ENCODE results near the gene OR10A6. TPM values are rescaled to one million over a fixed set of nuclear protein-coding genes. Genes with fewer than 3 reads are reported as not detected.

OR10A6 gene
- total and polyA plus RNA-seq, 10 donors, result not detected

GRCh38 chr11:7898666-7899283 is 32.3 kb downstream of the OR10A6 start:
- 76 to 84% (median 82%) methylated on average over 5 of the region's 5 CpGs for WGBS, 5 donors
- no peak for DNase-seq
- intact Hi-C loops (cut with DNase I; ENCODE audit: low total_unique reads), result no loop called here

GRCh38 chr11:7896009-7896785 is 34.9 kb downstream of the OR10A6 start:
- 70 to 80% (median 74%) methylated on average over 1 of the region's 1 CpG for WGBS, 5 donors
- Histone ChIP-seq H3K36me3 (no peaks in the 10 kb centered on the region), H3K4me1 (peaks cover 0 to 11% (median 6%) of the 10 kb centered on the region in 6 donors), H3K9me3 (peaks cover 0 to 7% (median 0%) of the 10 kb centered on the region in 8 donors), H3K27ac (no peak overlapping the region), H3K27me3 (replicated peaks in 1 of 7) (no peaks in the 10 kb centered on the region), H3K4me3 (no peak overlapping the region)
- TF ChIP-seq CTCF (IDR thresholded peaks at IDR 0.05 in 8 of 11, conservative IDR thresholded peaks at IDR 0.05 in 3 of 11), result no peak
- TF ChIP-seq POLR2AphosphoS5 (IDR thresholded peaks at IDR 0.05), result no peak
- no peak for TF ChIP-seq POLR2A (IDR thresholded peaks at IDR 0.05)
- intact Hi-C loops (cut with DNase I; ENCODE audit: low total_unique reads), result no loop called here
- DNase-seq, result no peak

More at GRCh38 chr11:7898666-7899283, 32.3 kb downstream of the OR10A6 start:
- Histone ChIP-seq H3K4me1 (no peaks in the 10 kb centered on the region), H3K36me3 (no peaks in the 10 kb centered on the region), H3K27ac (no peak overlapping the region), H3K4me3 (no peak overlapping the region), H3K27me3 (replicated peaks in 1 of 7) (no peaks in the 10 kb centered on the region), H3K9me3 (peaks cover 0 to 7% (median 0%) of the 10 kb centered on the region in 8 donors)
- TF ChIP-seq POLR2AphosphoS5 (IDR thresholded peaks at IDR 0.05) (no peak), CTCF (IDR thresholded peaks at IDR 0.05 in 8 of 11, conservative IDR thresholded peaks at IDR 0.05 in 3 of 11) (no peak), POLR2A (IDR thresholded peaks at IDR 0.05) (no peak)

GRCh38 chr11:7894251-7894650 is 36.8 kb downstream of the OR10A6 start:
- no peak for TF ChIP-seq POLR2A (IDR thresholded peaks at IDR 0.05)
- TF ChIP-seq CTCF (IDR thresholded peaks at IDR 0.05 in 8 of 11, conservative IDR thresholded peaks at IDR 0.05 in 3 of 11), result no peak
- no peak for TF ChIP-seq POLR2AphosphoS5 (IDR thresholded peaks at IDR 0.05)
- no peak for DNase-seq
- intact Hi-C loops (cut with DNase I; ENCODE audit: low total_unique reads), result loop anchor here (5.0 kb wide), 1 partner anchor 93 kb away; the partner anchor contains the start of gene EIF3F
- H3K9me3 ChIP-seq, result peaks cover 0 to 7% (median 0%) of the 10 kb centered on the region in 8 donors
- 67 to 82% (median 79%) methylated on average over 3 of the region's 3 CpGs for WGBS, 5 donors
- H3K36me3 ChIP-seq, result no peaks in the 10 kb centered on the region
- H3K27me3 ChIP-seq (replicated peaks in 1 of 7), result no peaks in the 10 kb centered on the region
- H3K4me1 ChIP-seq, result peaks cover 0 to 11% (median 6%) of the 10 kb centered on the region in 6 donors
- no peak overlapping the region for H3K4me3 ChIP-seq
- no peak overlapping the region for H3K27ac ChIP-seq

- DNase-seq, result no peak
- intact Hi-C loops (cut with DNase I; ENCODE audit: low total_unique reads), result loop anchor here (5.0 kb wide), 1 partner anchor 94 kb away; the partner anchor contains the start of gene EIF3F
- Histone ChIP-seq H3K4me3 (no peak overlapping the region), H3K27me3 (replicated peaks in 1 of 7) (no peaks in the 10 kb centered on the region), H3K9me3 (peaks cover 0 to 6% (median 0%) of the 10 kb centered on the region in 8 donors), H3K27ac (no peak overlapping the region), H3K36me3 (no peaks in the 10 kb centered on the region), H3K4me1 (peaks cover 0 to 11% (median 6%) of the 10 kb centered on the region in 6 donors)
- TF ChIP-seq POLR2AphosphoS5 (IDR thresholded peaks at IDR 0.05) (no peak), CTCF (IDR thresholded peaks at IDR 0.05 in 8 of 11, conservative IDR thresholded peaks at IDR 0.05 in 3 of 11) (no peak), POLR2A (IDR thresholded peaks at IDR 0.05) (no peak)
- WGBS, 5 donors, result 84 to 88% (median 86%) methylated on average over 2 of the region's 2 CpGs
Measured at GRCh38 chr11:7893796-7894195, 37.3 kb downstream of the OR10A6 start.

Measured in spleen (tissue), 11 donors.